Testis (tissue), 3 donors: ENCODE data around the gene PCF11. TPM values are rescaled to one million over a fixed set of nuclear protein-coding genes. Genes with fewer than 3 reads are reported as not detected.

ENCODE experiments used
- DNase-seq: peaks from one replicate; pipeline ENCODE4 v3.0.0-alpha.2; 2019
- H3K27ac ChIP-seq, 2 donors: fragments of 200-600 bp; sonication (generic); one replicate each; pipeline ENCODE4 v1.5.1; 2019
- H3K27me3 ChIP-seq: fragments of 200-600 bp; sonication (generic); one replicate; pipeline ENCODE4 v1.5.1; 2019
- H3K36me3 ChIP-seq: fragments of 200-600 bp; sonication (generic); one replicate; pipeline ENCODE4 v1.5.1; 2017; ENCODE audit warnings: low read depth; ENCODE audit errors: missing control alignments
- H3K4me1 ChIP-seq: fragments of 200-600 bp; sonication (generic); one replicate; pipeline ENCODE4 v1.5.1; 2019
- H3K4me3 ChIP-seq, 2 donors: fragments of 200-600 bp; sonication (generic); one replicate each; pipeline ENCODE4 v1.5.1; 2017 to 2019
- H3K9me3 ChIP-seq: fragments of 200-600 bp; sonication (generic); one replicate; pipeline ENCODE4 v1.5.1; 2017
- CTCF ChIP-seq, 3 experiments: fragments of 450-650 bp in 2 of 3; fragments of 200-600 bp in 1 of 3; sonication (generic) in 1 of 3; IDR thresholded peaks; one replicate each; pipeline ENCODE4 v1.5.1; 2016 to 2019; ENCODE audit warnings: antibody characterized with exemption in 3 of 3, mild to moderate bottlenecking in 2 of 3, moderate library complexity in 1 of 3
- POLR2A ChIP-seq: fragments of 450-650 bp; IDR thresholded peaks from one replicate; pipeline ENCODE4 v1.6.1; 2017; ENCODE audit warnings: antibody characterized with exemption, mild to moderate bottlenecking, moderate library complexity
- whole genome bisulfite sequencing, 2 donors: methylation state at CpG; one replicate each; pipeline ENCODE4 v1.1.5; 2018; 5-methylcytosine and 5-hydroxymethylcytosine counted together
- intact Hi-C: fragments of 100-400 bp; cut with DNase I; formaldehyde crosslinking; loops from one replicate; pipeline ENCODE4 v1.15.1; 2023; ENCODE audit warnings: low total_unique reads
- polyA plus RNA-seq: library from polyadenylated mRNA; stranded (reverse); fragments of 350-450 nt; fragmentation: Illumina TruSeq; extraction: RNeasy Lipid Tissue Mini Kit (QIAGEN cat#74804); gene quantifications from one replicate; pipeline ENCODE4 v1.2.3, GENCODE V29; 2014; ENCODE audit warnings: low read depth, low replicate concordance; ENCODE audit not compliant: insufficient read depth
- total RNA-seq, 2 donors: library from RNA; depleted of rRNA; stranded (reverse); fragments of >200 nt; gene quantifications; one replicate each; pipeline ENCODE4 v1.2.3, GENCODE V29; 2016

The PCF11 gene
- total and polyA plus RNA-seq, 3 donors from 2014 or later: 36.1 to 100.0 (median 80.5) TPM

GRCh38 chr11:83181815-83182214 lies 24.9 kb downstream of the PCF11 start:
- Histone ChIP-seq H3K27me3 (no peaks in the 10 kb centered on the region), H3K9me3 (no peaks in the 10 kb centered on the region), H3K27ac (no peak overlapping the region), H3K36me3 (no peaks in the 10 kb centered on the region), H3K4me3 (no peak overlapping the region), H3K4me1 (no peaks in the 10 kb centered on the region)
- TF ChIP-seq POLR2A (no peak), CTCF (IDR thresholded peaks at IDR 0.05) (no peak)
- intact Hi-C loops: no loop called here
- DNase-seq: no peak
- 67 to 71% methylated on average over 2 of the region's 2 CpGs for WGBS, 2 donors

- Histone ChIP-seq H3K36me3 (no peaks in the 10 kb centered on the region), H3K9me3 (no peaks in the 10 kb centered on the region), H3K27me3 (no peaks in the 10 kb centered on the region), H3K4me3 (no peak overlapping the region), H3K27ac (peak overlapping the region in 1 of 2 donors; percentile 31), H3K4me1 (no peaks in the 10 kb centered on the region)
- intact Hi-C loops: no loop called here
- no peak for DNase-seq
- WGBS, 2 donors: 83 to 86% methylated on average over 1 of the region's 1 CpG
- TF ChIP-seq POLR2A: no peak
- TF ChIP-seq CTCF (IDR thresholded peaks at IDR 0.05): no peak
These were observed 28.8 kb downstream of the PCF11 start for GRCh38 chr11:83185767-83186166.

- H3K27ac ChIP-seq: no peak overlapping the region
- no peaks in the 10 kb centered on the region for H3K9me3 ChIP-seq
- DNase-seq: no peak
- no peaks in the 10 kb centered on the region for H3K27me3 ChIP-seq
- H3K4me3 ChIP-seq: no peak overlapping the region
- intact Hi-C loops: no loop called here
- TF ChIP-seq POLR2A: no peak
- peaks cover 10% of the 10 kb centered on the region for H3K4me1 ChIP-seq
- 86 to 89% methylated on average over 4 of the region's 4 CpGs for WGBS, 2 donors
- H3K36me3 ChIP-seq: no peaks in the 10 kb centered on the region
These were observed 30.5 kb downstream of the PCF11 start for GRCh38 chr11:83187465-83187864.

GRCh38 chr11:83191491-83191890 lies 34.6 kb downstream of the PCF11 start:
- intact Hi-C loops: loop anchor here (10.0 kb wide), 1 partner anchor 287 kb away; the partner anchor contains the start of genes DDIAS and PRCP
- DNase-seq: no peak
- Histone ChIP-seq H3K4me3 (peak overlapping the region in 1 of 2 donors; percentile 87), H3K36me3 (no peaks in the 10 kb centered on the region), H3K4me1 (peaks cover 26% of the 10 kb centered on the region), H3K9me3 (no peaks in the 10 kb centered on the region), H3K27me3 (no peaks in the 10 kb centered on the region), H3K27ac (peak overlapping the region; percentile 57 to 91)
- TF ChIP-seq CTCF (IDR thresholded peaks at IDR 0.05): no peak
- no peak for TF ChIP-seq POLR2A
- 90 to 93% methylated on average over 5 of the region's 5 CpGs for WGBS, 2 donors

GRCh38 chr11:83191986-83192385 lies 35.1 kb downstream of the PCF11 start:
- peaks cover 27% of the 10 kb centered on the region for H3K4me1 ChIP-seq
- TF ChIP-seq POLR2A: no peak
- no peak for TF ChIP-seq CTCF (IDR thresholded peaks at IDR 0.05)
- H3K27ac ChIP-seq: peak overlapping the region; percentile 57 to 91
- H3K4me3 ChIP-seq: peak overlapping the region in 1 of 2 donors; percentile 87
- 33 to 36% methylated on average over 11 of the region's 11 CpGs for WGBS, 2 donors
- no peaks in the 10 kb centered on the region for H3K9me3 ChIP-seq
- peak; percentile 88 for DNase-seq
- intact Hi-C loops: loop anchor here (10.0 kb wide), 1 partner anchor 287 kb away; the partner anchor contains the start of genes DDIAS and PRCP
- H3K36me3 ChIP-seq: no peaks in the 10 kb centered on the region
- no peaks in the 10 kb centered on the region for H3K27me3 ChIP-seq
